Pons (tissue), 1 donor: Measurements from ENCODE around the gene TTC33.

Source experiments
- DNase-seq: peaks from one replicate; pipeline ENCODE4 v3.0.0-alpha.2; 2016; ENCODE audit warnings: low spot score

The TTC33 gene

GRCh38 chr5:40484495-40484894 lies 271.3 kb downstream of the TTC33 start:
- DNase-seq, result peak; percentile 23

- DNase-seq, result no peak
Measured at GRCh38 chr5:40483316-40483715, 272.4 kb downstream of the TTC33 start.

DNA sequence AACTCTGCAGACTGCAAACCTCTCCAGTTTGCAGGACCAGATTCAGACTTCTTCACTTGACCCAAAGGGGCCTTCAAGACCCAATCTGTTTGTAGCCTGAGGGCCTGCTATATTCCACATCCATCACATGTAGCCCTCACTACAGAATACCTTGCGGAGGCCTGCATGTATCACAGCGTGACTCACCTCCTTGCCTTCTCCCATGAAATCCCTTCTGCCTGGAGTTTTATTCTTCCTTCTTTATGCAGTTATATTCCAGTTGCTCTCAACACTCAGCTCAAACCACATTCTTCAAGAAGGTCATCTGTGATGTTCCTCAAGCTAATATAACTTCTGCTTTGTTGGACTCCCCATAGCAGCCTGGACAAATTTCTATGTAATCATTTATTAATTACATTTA lies 274.5 kb downstream of the TTC33 start:
- no peak for DNase-seq

- DNase-seq, result no peak
Measured at GRCh38 chr5:40480392-40480791, 275.4 kb downstream of the TTC33 start.

DNA sequence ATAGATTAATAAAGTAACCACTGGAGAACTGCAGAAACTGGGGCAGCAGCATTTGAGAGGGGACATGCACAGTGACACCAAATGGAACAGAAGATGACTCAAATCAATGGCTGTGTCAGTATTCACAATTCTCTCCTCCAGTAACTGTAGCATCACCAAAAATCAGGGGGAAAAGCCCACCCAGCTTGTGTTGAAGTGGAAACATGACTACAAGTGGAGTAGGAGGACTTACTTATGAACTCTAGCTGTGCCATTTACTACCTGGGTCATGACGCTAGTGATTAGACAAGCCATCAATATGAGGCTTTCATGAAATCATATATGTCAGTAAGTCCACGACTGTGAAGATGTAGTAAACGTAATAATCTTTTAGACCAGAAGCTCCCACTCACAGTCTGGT lies 275.8 kb downstream of the TTC33 start:
- no peak for DNase-seq

DNA sequence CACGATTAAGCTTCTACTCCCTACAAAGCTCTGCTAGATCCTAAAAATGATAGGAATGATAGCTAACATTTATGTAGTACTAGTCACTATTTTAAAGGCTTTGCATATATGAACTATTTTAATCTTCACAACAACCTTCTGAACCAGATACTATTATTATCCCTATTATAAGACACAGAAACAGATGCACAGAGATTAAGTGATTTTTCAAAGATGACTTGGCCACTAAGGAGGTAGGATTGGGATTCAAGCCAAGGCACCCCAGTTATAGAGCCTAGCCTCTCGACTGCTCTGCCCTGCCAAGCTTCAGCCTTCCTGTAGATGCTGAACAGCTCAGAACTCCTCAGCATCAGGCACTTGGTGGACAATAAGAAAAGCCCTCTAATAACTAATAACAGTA lies 277.0 kb downstream of the TTC33 start:
- no peak for DNase-seq

- no peak for DNase-seq
Measured at GRCh38 chr5:40477856-40478546, 277.8 kb downstream of the TTC33 start.

GRCh38 chr5:40475561-40475960 lies 280.2 kb downstream of the TTC33 start:
- DNase-seq, result no peak

GRCh38 chr5:40474250-40474649 lies 281.5 kb downstream of the TTC33 start:
- no peak for DNase-seq

GRCh38 chr5:40465416-40465815 lies 290.3 kb downstream of the TTC33 start:
- DNase-seq, result no peak

GRCh38 chr5:40464511-40464910 lies 291.2 kb downstream of the TTC33 start:
- DNase-seq, result no peak
